Heart left ventricle (tissue), 16 donors: Measurements from ENCODE around the gene TLCD3B. TPM values are rescaled to one million over a fixed set of nuclear protein-coding genes. Genes with fewer than 3 reads are reported as not detected.
"Not testable (repeated sequence)": the region's sequence is repeated elsewhere in the genome, so short reads cannot be mapped to it uniquely, and the experiment has no call there.

ENCODE experiments used
- ATAC-seq, 4 donors: fragments of 200-7000 bp; cut with Tn5 transposase; one replicate each; pipeline ENCODE4 v1.9.1; 2020 to 2022; ENCODE audit warnings: moderate library complexity in 4 of 4, mild to moderate bottlenecking in 3 of 4, moderate number of reproducible peaks in 1 of 4
- DNase-seq, 5 donors: peaks; one replicate each; pipeline ENCODE4 v3.0.0-alpha.2; 2020
- H3K27ac ChIP-seq, 12 donors: fragments of 200-600 bp; sonication (generic) in 4 of 12; one replicate each; pipeline versions ENCODE4 v1.5.0 to v1.8.0; 2016 to 2022; ENCODE audit warnings: mild to moderate bottlenecking in 2 of 12
- H3K27me3 ChIP-seq, 9 donors: fragments of 200-600 bp; sonication (generic) in 2 of 9; one replicate each; pipeline versions ENCODE4 v1.5.1 to v1.8.0; 2016 to 2022; ENCODE audit warnings: mild to moderate bottlenecking in 3 of 9
- H3K36me3 ChIP-seq, 9 donors: fragments of 200-600 bp; sonication (generic) in 2 of 9; one replicate each; pipeline versions ENCODE4 v1.5.0 to v1.8.0; 2018 to 2022; ENCODE audit warnings: mild to moderate bottlenecking in 2 of 9
- H3K4me1 ChIP-seq, 12 donors: fragments of 200-600 bp; sonication (generic) in 4 of 12; one replicate each; pipeline versions ENCODE4 v1.5.0 to v1.8.0; 2016 to 2022; ENCODE audit warnings: mild to moderate bottlenecking in 3 of 12
- H3K4me3 ChIP-seq, 12 donors: fragments of 200-600 bp; sonication (generic) in 4 of 12; one replicate each; pipeline versions ENCODE4 v1.5.0 to v1.8.0; 2017 to 2022; ENCODE audit warnings: mild to moderate bottlenecking in 9 of 12, moderate library complexity in 4 of 12
- H3K9me3 ChIP-seq, 12 donors: fragments of 200-600 bp; sonication (generic) in 4 of 12; one replicate each; pipeline versions ENCODE4 v1.5.0 to v1.8.0; 2016 to 2022; ENCODE audit warnings: mild to moderate bottlenecking in 1 of 12
- CTCF ChIP-seq, 12 donors: fragments of 200-600 bp; sonication (generic) in 4 of 12; IDR thresholded peaks; one replicate each; pipeline versions ENCODE4 v1.5.0 to v1.8.0; 2018 to 2022; ENCODE audit warnings: antibody characterized with exemption in 12 of 12, mild to moderate bottlenecking in 5 of 12
- POLR2A ChIP-seq, 2 donors: fragments of 450-650 bp; IDR thresholded peaks; one replicate each; pipeline ENCODE4 v1.6.1; 2017; ENCODE audit warnings: antibody characterized with exemption in 2 of 2, mild to moderate bottlenecking in 2 of 2, moderate library complexity in 2 of 2
- WGBS, 4 donors: extraction: QIAGEN DNeasy Blood & Tissue Kit in 2 of 4; methylation state at CpG; one replicate each; pipeline versions ENCODE4 v1.1.5 to v1.1.7; 2013 to 2018; 5-methylcytosine and 5-hydroxymethylcytosine counted together
- intact Hi-C, 10 donors: fragments of 100-400 bp; cut with DNase I; formaldehyde crosslinking; loops; one replicate each; pipeline versions ENCODE4 v1.11.1 to v1.14.2; 2022
- polyA plus RNA-seq, 2 donors: library from polyadenylated mRNA; stranded (reverse); fragments of 200-250 nt; gene quantifications; one replicate each; pipeline ENCODE4 v1.2.3, GENCODE V29; 2013
- total RNA-seq, 9 donors: library from RNA; depleted of rRNA in 2 of 9; stranded (reverse); fragments of >200 nt in 2 of 9; fragmentation: NEBNext Ultra II Directional in 3 of 9; extraction: Animal tissue kit (Norgen Biotek cat#: 25700) in 3 of 9; gene quantifications; one replicate each; pipeline versions ENCODE4 v1.1.0 to v1.2.4, GENCODE V29; 2016 to 2023
- donor health status: ischemic (EF 13 %, LVEDD 7.1; RV severe dilation, severe dysfunction).
- donor health status: healthy with polysubstance abuse.
- donor health status: DM: no; HTN: yes; CAD: no.
- donor health status: DM: no; HTN: no; CAD: no.
- donor health status: ischemic (EF 25% LVEDD 6.9; RV normal size, moderate dysfunction).
- donor health status: ischemic (EF 25% LVEDD 5.7; RV mildly dilated, moderate dysfunction).
- donor health status: healthy.
- donor health status: DM: yes; HTN: yes; CAD: no.
- donor health status: ischemic (EF 35%, LVEDD 5.7; RV mildly dilated, moderate dysfunction).
- donor health status: nonischemic (EF 11% LVEDD 7.7; RV severe dilation, severe dysfunction).
- donor health status: DM: yes; HTN: yes; CAD: no.
- donor health status: PGD.
- donor health status: ischemic (EF 29% LVEDD 5.4; RV normal size, mild dysfunction).
- donor health status: nonischemic (EF 23%, LVEDD 6.1; RV moderate dilation, normal function).

The TLCD3B gene
- total and polyA plus RNA-seq, 11 donors: not detected

- ATAC-seq (no peak), DNase-seq (no peak)
- intact Hi-C loops: loop anchor here in 8 of 10 donors (5.0 to 10.0 kb wide), 6 partner anchors 158 to 326 kb away; partner anchors contain the start of gene CDIPT (in 3 of the 8)
- H3K4me1 ChIP-seq: peaks cover 0 to 13% (median 4%) of the 10 kb centered on the region in 12 donors
- H3K9me3 ChIP-seq: no peaks in the 10 kb centered on the region
- 74 to 84% (median 82%) methylated on average over 6 of the region's 6 CpGs for WGBS, 4 donors
- H3K27ac ChIP-seq: no peak within 1 kb of the TSS
- TF ChIP-seq POLR2A (IDR thresholded peaks at IDR 0.05) (no peak), CTCF (IDR thresholded peaks at IDR 0.05) (no peak)
- H3K27me3 ChIP-seq: peaks cover 0 to 25% (median 4%) of the 10 kb centered on the region in 9 donors
- H3K4me3 ChIP-seq: no peak within 1 kb of the TSS
- no peaks in the 10 kb centered on the region for H3K36me3 ChIP-seq
Measured at GRCh38 chr16:30022887-30023286, 8.2 kb downstream of the TLCD3B start, which contains the start of gene C16orf92. Gene C16orf92 (plus strand): TSS chr16:30023198. CDS start chr16:30023341, 143 bp downstream.

- no peaks in the 10 kb centered on the region for H3K36me3 ChIP-seq
- DNase-seq (peak in 1 of 5 donors; percentile 0), ATAC-seq (no peak)
- no peak overlapping the region for H3K4me3 ChIP-seq
- TF ChIP-seq POLR2A (IDR thresholded peaks at IDR 0.05) (no peak), CTCF (IDR thresholded peaks at IDR 0.05) (no peak)
- intact Hi-C loops: no loop called here
- H3K4me1 ChIP-seq: peaks cover 0 to 13% (median 4%) of the 10 kb centered on the region in 12 donors
- no peak overlapping the region for H3K27ac ChIP-seq
- WGBS, 4 donors: 67 to 78% (median 72%) methylated on average over 4 of the region's 4 CpGs
- no peaks in the 10 kb centered on the region for H3K27me3 ChIP-seq
- H3K9me3 ChIP-seq: no peaks in the 10 kb centered on the region
Measured at GRCh38 chr16:30018731-30019158, 12.3 kb downstream of the TLCD3B start.

GRCh38 chr16:30017937-30018336 is 13.1 kb downstream of the TLCD3B start:
- WGBS, 4 donors: 86 to 95% (median 90%) methylated on average over 4 of the region's 4 CpGs
- peaks cover 0 to 13% (median 4%) of the 10 kb centered on the region in 12 donors for H3K4me1 ChIP-seq
- H3K27me3 ChIP-seq, H3K27ac ChIP-seq, H3K9me3 ChIP-seq, ATAC-seq, intact Hi-C loops, H3K4me3 ChIP-seq, H3K36me3 ChIP-seq, DNase-seq: not testable (repeated sequence)

GRCh38 chr16:30017277-30017656 is 13.8 kb downstream of the TLCD3B start:
- DNase-seq: no peak
- TF ChIP-seq CTCF (IDR thresholded peaks at IDR 0.05) (no peak), POLR2A (IDR thresholded peaks at IDR 0.05) (no peak)
- Histone ChIP-seq H3K4me1 (peaks cover 0 to 13% (median 4%) of the 10 kb centered on the region in 12 donors), H3K4me3 (no peak overlapping the region), H3K27ac (no peak overlapping the region), H3K27me3 (peaks cover 0 to 5% (median under 1%) of the 10 kb centered on the region in 9 donors), H3K9me3 (no peaks in the 10 kb centered on the region), H3K36me3 (no peaks in the 10 kb centered on the region)
- ATAC-seq: no peak
- 96 to 98% (median 97%) methylated on average over 2 of the region's 2 CpGs for WGBS, 4 donors
- intact Hi-C loops: no loop called here
